Activated T-helper 2 cell treated with anti-CD3 and anti-CD28 coated beads, Interferon-gamma antibody, Interleukin-2, Interleukin-4, amounts not matched to agents 10 μg/mL and 5 μg/mL and 100 μg/mL, durations not matched to agents 14 hours and 24 hours and 36 hours (primary cell): ENCODE data around the gene AJAP1. TPM values are rescaled to one million over a fixed set of nuclear protein-coding genes. Genes with fewer than 3 reads are reported as not detected.

Experiments
- DNase-seq: peaks from one replicate; pipeline ENCODE4 v3.0.0; 2021; ENCODE audit warnings: low spot score
- H3K27ac Mint-ChIP-seq: one replicate; pipeline ENCODE4 v1.8.0; 2021; ENCODE audit warnings: mixed read lengths
- H3K27me3 Mint-ChIP-seq: one replicate; pipeline ENCODE4 v1.8.0; 2021; ENCODE audit warnings: low read depth, mixed read lengths
- H3K36me3 Mint-ChIP-seq: one replicate; pipeline ENCODE4 v1.8.0; 2021; ENCODE audit warnings: low read depth, mixed read lengths
- H3K4me1 Mint-ChIP-seq: one replicate; pipeline ENCODE4 v1.8.0; 2021; ENCODE audit warnings: low read depth, mixed read lengths
- H3K4me3 Mint-ChIP-seq: one replicate; pipeline ENCODE4 v1.8.0; 2021; ENCODE audit warnings: low read depth, mild to moderate bottlenecking, moderate library complexity, mixed read lengths
- H3K9me3 Mint-ChIP-seq: one replicate; pipeline ENCODE4 v1.8.0; 2021; ENCODE audit warnings: mixed read lengths
- intact Hi-C: fragments of 100-400 bp; cut with micrococcal nuclease; formaldehyde crosslinking; loops from one replicate; pipeline ENCODE4 v1.15.1; 2023
- total RNA-seq: library from RNA; stranded (reverse); gene quantifications from 2 replicates; pipeline ENCODE4 v1.2.3, GENCODE V29; 2022

AJAP1 gene
- total RNA-seq, 1 donor from 2014 or later: not detected

DNA sequence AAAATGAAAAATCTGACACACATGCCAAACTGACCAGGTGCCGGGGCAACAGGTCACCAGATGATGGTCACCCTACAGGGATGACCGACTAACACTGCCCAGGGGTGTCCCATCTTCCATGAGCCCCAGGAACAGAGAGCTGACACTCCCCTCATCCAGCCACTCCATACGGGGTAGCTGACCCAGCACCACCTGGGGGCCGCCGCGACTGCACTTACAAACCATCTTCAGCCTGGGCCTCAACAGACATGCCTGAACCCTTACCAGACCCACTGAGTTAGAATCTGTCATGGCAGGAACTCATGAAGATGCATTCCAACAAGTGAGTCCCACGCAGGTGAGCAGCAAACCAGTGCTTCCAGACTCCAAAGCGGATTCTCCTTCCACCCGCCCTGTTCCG, 31.6 kb upstream of the AJAP1 start:
- H3K27me3 Mint-ChIP-seq: no peaks in the 10 kb centered on the region
- peaks cover 8% of the 10 kb centered on the region for H3K4me1 Mint-ChIP-seq
- H3K36me3 Mint-ChIP-seq: no peaks in the 10 kb centered on the region
- H3K27ac Mint-ChIP-seq: no peak overlapping the region
- H3K4me3 Mint-ChIP-seq: no peak overlapping the region
- no peak for DNase-seq
- intact Hi-C loops: no loop called here
- H3K9me3 Mint-ChIP-seq: no peaks in the 10 kb centered on the region

DNA sequence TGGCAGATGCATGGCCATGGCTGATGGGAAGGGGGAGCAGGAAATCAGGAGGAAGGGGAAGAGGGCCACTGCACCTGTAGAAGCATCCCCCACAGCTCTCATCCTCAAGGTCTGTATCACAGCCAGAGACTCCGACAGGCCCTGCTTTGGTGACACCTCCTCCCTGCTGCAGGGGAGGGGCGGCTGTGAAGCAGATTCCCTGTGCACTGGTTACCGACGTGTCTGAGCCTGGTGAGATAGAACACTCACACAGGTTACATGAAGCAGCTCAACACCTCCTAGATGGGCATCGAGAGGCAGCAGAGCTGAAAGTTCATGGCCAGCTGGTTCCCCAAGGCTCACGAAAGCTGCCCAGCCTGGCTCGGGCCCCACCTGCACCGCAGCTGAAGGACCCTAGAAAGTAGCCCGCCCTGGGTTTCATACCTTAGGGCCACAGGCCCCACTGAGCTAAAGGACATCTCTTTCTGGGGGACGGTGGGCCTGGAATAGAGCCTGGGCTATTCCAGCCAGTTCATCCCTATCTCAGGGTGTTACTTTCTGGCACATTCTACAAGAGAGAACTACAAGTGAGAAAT, 30.2 kb upstream of the AJAP1 start:
- no peaks in the 10 kb centered on the region for H3K9me3 Mint-ChIP-seq
- no peak for DNase-seq
- H3K36me3 Mint-ChIP-seq: no peaks in the 10 kb centered on the region
- H3K4me1 Mint-ChIP-seq: peaks cover 8% of the 10 kb centered on the region
- intact Hi-C loops: no loop called here
- H3K27ac Mint-ChIP-seq: no peak overlapping the region
- H3K27me3 Mint-ChIP-seq: no peaks in the 10 kb centered on the region
- no peak overlapping the region for H3K4me3 Mint-ChIP-seq

DNA sequence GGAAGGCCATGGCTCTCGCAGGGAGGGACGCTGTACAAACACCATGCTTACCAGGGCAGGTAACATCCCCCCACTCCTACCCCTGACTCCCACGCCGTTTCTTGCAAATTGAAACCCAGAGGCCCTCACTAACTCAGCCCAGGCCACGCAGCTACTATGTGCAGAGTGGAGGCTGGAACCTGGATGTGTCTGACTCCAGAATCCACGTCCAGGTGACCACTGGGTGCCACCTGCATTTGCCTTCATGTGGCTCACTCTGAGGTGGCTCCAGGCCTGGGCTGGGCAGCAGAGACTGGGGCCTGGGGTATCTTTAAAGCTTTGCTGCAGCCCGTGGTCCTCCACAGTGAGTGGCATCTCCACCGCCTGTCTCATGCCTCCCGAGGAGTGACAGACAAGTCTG, 29.6 kb upstream of the AJAP1 start:
- no peak for DNase-seq
- no peak overlapping the region for H3K4me3 Mint-ChIP-seq
- no peaks in the 10 kb centered on the region for H3K36me3 Mint-ChIP-seq
- no peaks in the 10 kb centered on the region for H3K9me3 Mint-ChIP-seq
- H3K4me1 Mint-ChIP-seq: peaks cover 8% of the 10 kb centered on the region
- intact Hi-C loops: no loop called here
- H3K27ac Mint-ChIP-seq: no peak overlapping the region
- no peaks in the 10 kb centered on the region for H3K27me3 Mint-ChIP-seq

DNA sequence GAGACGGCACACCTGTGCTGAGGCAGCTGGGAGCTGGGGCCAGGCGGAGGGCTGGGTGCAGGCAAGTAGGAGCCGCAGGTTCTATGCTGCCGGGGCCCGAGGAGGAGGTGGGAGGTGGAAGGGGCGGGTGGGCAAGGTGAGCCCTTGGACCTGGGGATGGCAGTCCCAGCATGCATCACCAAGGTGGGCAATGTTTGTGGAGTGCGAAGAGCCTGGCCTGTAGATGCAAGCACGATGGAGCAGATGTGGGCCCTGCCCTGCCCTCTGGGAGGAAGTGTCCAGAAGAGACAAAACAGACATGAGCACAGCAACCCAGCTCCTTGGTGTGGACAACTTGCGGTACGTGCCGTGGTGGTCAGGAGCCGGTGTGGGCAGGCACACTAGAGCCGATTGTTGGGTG, 28.3 kb upstream of the AJAP1 start:
- Mint-ChIP-seq H3K4me3 (no peak overlapping the region), H3K9me3 (no peaks in the 10 kb centered on the region), H3K27me3 (no peaks in the 10 kb centered on the region), H3K27ac (no peak overlapping the region), H3K4me1 (peaks cover 8% of the 10 kb centered on the region), H3K36me3 (no peaks in the 10 kb centered on the region)
- intact Hi-C loops: no loop called here
- DNase-seq: no peak

DNA sequence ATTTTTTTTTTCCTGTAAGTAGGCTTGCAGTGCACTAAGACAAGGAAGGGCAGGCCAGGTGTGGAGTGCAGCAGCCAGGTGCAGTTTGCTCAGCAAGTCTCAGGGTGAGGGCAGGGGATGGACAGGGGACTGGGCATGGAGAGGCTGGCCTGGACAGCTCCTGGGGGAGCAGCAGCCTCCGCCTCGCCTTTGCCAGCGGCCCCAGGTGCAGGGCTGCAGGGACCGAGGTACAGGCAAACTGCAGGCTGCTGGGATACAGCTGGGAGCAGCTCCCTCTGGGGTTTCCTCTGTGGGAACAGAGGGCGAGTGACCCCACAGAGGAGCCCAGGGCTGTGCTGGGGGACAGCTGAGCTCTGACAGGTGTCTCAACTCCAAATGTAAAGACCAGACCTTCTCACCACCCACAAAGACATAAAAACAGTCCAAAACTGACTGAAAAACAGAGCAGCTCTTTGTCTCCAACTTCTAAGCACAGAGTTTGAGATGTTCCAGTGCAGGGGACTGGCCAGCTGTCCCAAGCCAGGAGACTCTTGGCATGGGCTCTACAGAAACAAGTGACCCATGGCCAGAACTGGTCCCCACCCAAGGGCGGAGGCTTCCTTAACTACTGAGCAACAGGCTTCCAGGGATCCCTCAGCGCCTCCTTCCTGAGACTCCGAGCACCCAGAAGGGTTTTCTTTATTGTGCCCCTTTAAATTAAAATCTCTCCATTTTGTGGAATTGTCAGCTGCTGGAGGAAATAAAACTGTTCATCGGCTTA, 27.7 kb upstream of the AJAP1 start:
- Mint-ChIP-seq H3K4me1 (peaks cover 6% of the 10 kb centered on the region), H3K27ac (no peak overlapping the region), H3K27me3 (no peaks in the 10 kb centered on the region), H3K4me3 (no peak overlapping the region), H3K9me3 (no peaks in the 10 kb centered on the region), H3K36me3 (no peaks in the 10 kb centered on the region)
- no peak for DNase-seq
- intact Hi-C loops: no loop called here

DNA sequence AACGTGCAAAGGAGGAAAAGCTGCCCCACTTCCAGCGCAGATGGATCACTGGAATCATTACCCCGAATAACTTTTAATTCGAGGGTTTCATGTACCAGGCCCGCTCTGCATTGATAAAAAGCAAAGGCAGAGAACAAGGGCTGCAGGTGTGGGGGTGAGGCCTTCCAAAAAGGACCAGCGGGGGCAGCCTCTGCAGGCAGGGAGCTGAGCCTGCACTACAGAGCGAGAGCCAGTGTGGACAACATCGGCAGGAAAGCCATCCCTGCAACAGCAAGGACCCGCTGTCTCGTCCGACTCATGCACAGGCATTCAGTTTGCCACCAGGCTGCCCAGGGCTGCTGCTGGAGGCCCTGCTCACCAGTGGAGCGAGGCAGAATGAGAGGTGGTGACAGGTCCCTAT, 27.1 kb upstream of the AJAP1 start:
- H3K4me3 Mint-ChIP-seq: no peak overlapping the region
- H3K27ac Mint-ChIP-seq: no peak overlapping the region
- H3K27me3 Mint-ChIP-seq: no peaks in the 10 kb centered on the region

DNA sequence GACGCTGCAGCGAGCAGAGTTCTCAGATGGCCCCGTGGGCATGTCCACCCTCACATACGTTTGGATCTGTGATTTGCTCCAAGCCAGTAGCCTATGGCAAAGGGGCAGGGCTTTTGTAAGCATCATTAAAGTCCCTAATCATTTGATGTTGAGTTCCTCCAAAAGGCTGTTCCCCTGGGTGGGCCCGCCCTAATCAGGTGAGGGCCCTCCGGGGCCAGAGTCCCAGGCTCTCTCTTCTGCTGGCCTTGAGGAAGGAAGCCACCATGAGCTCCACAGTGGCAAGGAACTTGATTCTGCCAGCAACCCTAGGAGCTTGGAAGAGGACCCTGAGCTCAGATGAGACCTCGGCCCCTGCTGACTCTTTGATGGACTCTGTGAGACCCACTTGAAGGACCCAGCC, 25.4 kb upstream of the AJAP1 start:
- Mint-ChIP-seq H3K4me1 (no peaks in the 10 kb centered on the region), H3K27ac (no peak overlapping the region), H3K9me3 (no peaks in the 10 kb centered on the region), H3K27me3 (no peaks in the 10 kb centered on the region), H3K36me3 (no peaks in the 10 kb centered on the region), H3K4me3 (no peak overlapping the region)
- DNase-seq: no peak
- intact Hi-C loops: no loop called here

More for the DNA sequence above, 27.1 kb upstream of the AJAP1 start:
- Mint-ChIP-seq H3K9me3 (no peaks in the 10 kb centered on the region), H3K36me3 (no peaks in the 10 kb centered on the region), H3K4me1 (peaks cover 2% of the 10 kb centered on the region)
- DNase-seq: no peak
- intact Hi-C loops: no loop called here

DNA sequence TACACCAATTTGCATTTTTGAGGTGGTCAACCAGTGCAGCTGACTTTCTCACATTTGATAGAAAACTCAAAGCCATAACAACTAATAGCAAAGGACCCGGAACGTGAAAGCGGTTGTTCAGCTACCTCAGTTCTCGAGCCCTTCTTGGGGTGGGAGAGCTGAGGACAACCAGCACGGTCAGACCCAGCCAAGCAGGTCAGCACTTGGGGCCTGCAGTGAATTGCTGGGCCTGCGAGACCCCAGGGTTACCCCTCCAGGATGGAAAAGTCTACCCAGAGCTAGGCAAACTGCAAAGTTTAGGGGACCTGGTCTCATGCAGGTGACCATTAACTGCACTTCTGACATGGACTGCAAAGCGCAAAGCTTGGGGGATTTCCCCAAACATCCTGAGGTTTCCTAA, 23.8 kb upstream of the AJAP1 start:
- no peaks in the 10 kb centered on the region for H3K27me3 Mint-ChIP-seq
- intact Hi-C loops: no loop called here
- no peak overlapping the region for H3K27ac Mint-ChIP-seq
- H3K36me3 Mint-ChIP-seq: no peaks in the 10 kb centered on the region
- no peak for DNase-seq
- H3K4me3 Mint-ChIP-seq: no peak overlapping the region
- no peaks in the 10 kb centered on the region for H3K4me1 Mint-ChIP-seq
- H3K9me3 Mint-ChIP-seq: no peaks in the 10 kb centered on the region

DNA sequence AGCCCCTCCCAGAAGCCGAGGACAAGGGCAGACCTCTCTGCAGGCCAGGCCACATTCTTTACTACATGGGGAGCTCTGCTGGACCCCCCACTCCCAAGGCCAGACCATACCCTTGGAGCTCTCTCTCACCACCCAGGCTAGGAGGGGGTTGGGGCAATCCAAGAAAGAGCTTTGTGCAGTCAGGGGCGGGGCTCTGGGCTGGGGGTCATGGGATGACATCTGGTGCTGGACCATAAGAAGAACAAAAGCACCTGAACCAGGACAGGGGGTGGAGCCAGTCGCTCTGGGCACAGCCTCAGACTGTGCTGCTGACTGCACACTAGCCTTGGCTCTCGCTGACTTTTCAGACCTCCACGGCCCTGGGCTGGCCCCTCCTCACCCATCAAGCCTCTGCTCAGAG, 23.1 kb upstream of the AJAP1 start:
- intact Hi-C loops: no loop called here
- no peaks in the 10 kb centered on the region for H3K9me3 Mint-ChIP-seq
- H3K36me3 Mint-ChIP-seq: no peaks in the 10 kb centered on the region

DNA sequence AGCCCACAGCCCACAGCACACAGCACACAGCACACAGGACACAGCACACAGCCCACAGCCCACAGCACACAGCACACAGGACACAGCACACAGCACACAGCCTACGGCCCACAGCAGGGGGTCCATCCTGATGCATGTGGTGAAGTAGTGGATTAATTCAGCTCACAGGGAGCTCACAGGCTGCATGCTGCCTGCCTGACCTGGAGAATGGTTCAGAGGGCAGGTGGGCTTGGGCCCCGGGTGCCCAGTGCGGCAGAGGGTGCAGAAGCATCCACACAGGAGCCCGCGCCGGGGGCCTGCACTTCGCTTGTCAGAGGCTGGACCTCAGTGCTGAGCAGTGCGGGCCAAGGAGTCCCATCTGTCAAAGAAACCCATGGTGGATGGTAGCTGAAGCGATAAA, 21.1 kb upstream of the AJAP1 start:
- H3K4me1 Mint-ChIP-seq: no peaks in the 10 kb centered on the region
- H3K27me3 Mint-ChIP-seq: no peaks in the 10 kb centered on the region
- DNase-seq: no peak
- H3K36me3 Mint-ChIP-seq: no peaks in the 10 kb centered on the region
- intact Hi-C loops: no loop called here
- H3K9me3 Mint-ChIP-seq: no peaks in the 10 kb centered on the region
- no peak overlapping the region for H3K4me3 Mint-ChIP-seq
- H3K27ac Mint-ChIP-seq: no peak overlapping the region

More for the DNA sequence above, 23.1 kb upstream of the AJAP1 start:
- no peak overlapping the region for H3K4me3 Mint-ChIP-seq
- no peak overlapping the region for H3K27ac Mint-ChIP-seq
- H3K27me3 Mint-ChIP-seq: no peaks in the 10 kb centered on the region
- no peak for DNase-seq
- no peaks in the 10 kb centered on the region for H3K4me1 Mint-ChIP-seq

DNA sequence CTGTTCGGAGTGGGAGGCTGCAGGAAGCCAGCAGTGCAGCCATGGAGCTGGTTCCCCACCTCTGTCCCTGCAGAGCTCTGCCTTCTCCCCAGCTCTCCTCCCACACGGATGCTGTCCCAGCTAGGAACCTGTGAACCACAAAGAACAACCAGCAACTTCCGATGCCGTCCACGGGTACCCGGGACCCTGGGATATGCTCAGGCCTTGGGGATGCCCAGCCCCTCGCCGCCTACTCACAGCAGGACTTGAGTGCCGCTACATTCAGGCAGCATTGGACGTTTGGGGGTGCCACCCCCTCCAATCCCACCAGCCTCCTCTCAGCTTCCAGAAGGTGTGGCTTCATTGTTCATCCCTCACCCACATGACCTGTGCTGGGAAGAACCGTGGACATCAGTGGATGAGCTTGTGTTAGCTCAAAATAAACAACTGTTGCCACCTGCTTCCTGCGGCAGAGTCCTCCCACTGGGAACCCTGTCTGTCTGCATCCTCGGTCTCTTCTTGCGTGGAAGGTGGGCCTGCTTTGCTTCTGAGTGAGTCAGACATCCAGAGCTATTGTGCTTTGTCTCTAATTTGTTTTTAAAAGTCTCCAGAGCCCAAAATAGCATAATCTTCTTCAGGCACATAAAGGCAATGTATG, 20.1 kb upstream of the AJAP1 start:
- no peaks in the 10 kb centered on the region for H3K4me1 Mint-ChIP-seq
- H3K27ac Mint-ChIP-seq: no peak overlapping the region
- intact Hi-C loops: no loop called here
- H3K4me3 Mint-ChIP-seq: no peak overlapping the region
- no peaks in the 10 kb centered on the region for H3K9me3 Mint-ChIP-seq
- no peak for DNase-seq
- H3K36me3 Mint-ChIP-seq: no peaks in the 10 kb centered on the region
- no peaks in the 10 kb centered on the region for H3K27me3 Mint-ChIP-seq

DNA sequence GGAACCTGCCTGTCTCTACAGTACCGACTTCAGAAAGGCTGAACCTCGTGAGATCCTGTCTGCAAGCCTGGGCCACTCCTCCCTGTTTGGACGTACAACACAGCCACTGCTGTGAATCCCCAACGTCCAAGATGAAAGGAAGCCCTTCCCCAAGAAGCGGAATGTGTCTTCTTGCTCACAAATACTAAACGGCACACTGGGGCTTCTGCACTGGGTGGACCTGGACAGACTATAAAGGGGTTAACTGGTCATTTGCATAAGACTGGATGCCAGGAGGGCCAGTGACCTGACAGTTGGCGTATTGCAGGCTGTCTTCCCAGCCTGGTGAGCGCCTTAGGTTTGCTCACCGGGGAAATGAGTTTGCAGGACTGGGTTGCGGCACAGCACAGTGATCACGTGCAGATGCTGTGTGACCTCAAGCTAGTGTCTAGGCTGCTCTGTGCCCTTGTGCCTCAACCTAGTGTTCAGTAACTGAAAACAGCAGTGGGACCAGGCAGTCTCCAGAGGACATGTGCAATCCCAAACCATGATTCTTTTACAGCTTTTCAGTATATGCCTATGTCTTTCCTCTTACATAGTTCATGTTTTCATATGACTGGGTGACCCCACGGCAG, 19.5 kb upstream of the AJAP1 start:
- Mint-ChIP-seq H3K9me3 (no peaks in the 10 kb centered on the region), H3K27me3 (no peaks in the 10 kb centered on the region), H3K27ac (no peak overlapping the region), H3K36me3 (no peaks in the 10 kb centered on the region), H3K4me3 (no peak overlapping the region), H3K4me1 (no peaks in the 10 kb centered on the region)
- no peak for DNase-seq
- intact Hi-C loops: no loop called here

DNA sequence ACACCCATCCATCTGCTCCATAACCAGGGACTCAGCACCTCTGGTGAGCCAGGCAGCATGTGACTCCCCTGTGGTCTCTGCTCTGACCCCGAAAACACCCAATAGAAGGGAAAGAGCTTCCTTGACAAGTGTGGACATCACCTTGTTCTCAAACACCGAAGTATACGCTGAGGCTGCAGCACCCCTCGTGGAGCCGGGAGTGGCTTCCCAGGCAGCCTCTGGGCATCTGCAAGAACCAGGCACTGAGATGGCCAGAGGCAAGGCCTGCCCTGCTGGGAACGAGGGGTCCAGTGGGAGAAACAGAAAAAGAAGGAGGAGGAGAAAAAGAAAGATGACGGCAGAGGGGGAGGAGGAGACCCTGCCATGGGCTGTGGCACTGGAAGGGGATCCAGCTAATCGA, 18.2 kb upstream of the AJAP1 start:
- Mint-ChIP-seq H3K27me3 (peaks cover 3% of the 10 kb centered on the region), H3K36me3 (no peaks in the 10 kb centered on the region), H3K4me1 (no peaks in the 10 kb centered on the region), H3K4me3 (no peak overlapping the region), H3K27ac (no peak overlapping the region), H3K9me3 (no peaks in the 10 kb centered on the region)
- intact Hi-C loops: no loop called here
- DNase-seq: no peak
